Transverse colon (tissue), 4 donors: ENCODE data around the gene OR4Q3. TPM values are rescaled to one million over a fixed set of nuclear protein-coding genes. Genes with fewer than 3 reads are reported as not detected.
"Not testable (repeated sequence)": the region's sequence is repeated elsewhere in the genome, so short reads cannot be mapped to it uniquely, and the experiment has no call there.

ENCODE experiments used
- DNase-seq: peaks from one replicate; pipeline ENCODE4 v3.0.0-alpha.2; 2019
- H3K27ac ChIP-seq, 4 donors: fragments of 200-600 bp; sonication (generic); 2 replicates each; pipeline ENCODE4 v1.5.1; 2016 to 2018; ENCODE audit warnings: inconsistent platforms in 4 of 4
- H3K27me3 ChIP-seq: fragments of 200-600 bp; sonication (generic); 2 replicates; pipeline ENCODE4 v1.5.1; 2017; ENCODE audit warnings: inconsistent platforms
- H3K36me3 ChIP-seq, 4 donors: fragments of 200-600 bp; sonication (generic); 2 replicates each; pipeline ENCODE4 v1.5.1; 2017 to 2019; ENCODE audit warnings: inconsistent platforms in 4 of 4
- H3K4me1 ChIP-seq, 4 donors: fragments of 200-600 bp; sonication (generic); 2 replicates each; pipeline ENCODE4 v1.5.1; 2017 to 2020; ENCODE audit warnings: inconsistent platforms in 4 of 4
- H3K4me3 ChIP-seq, 4 donors: fragments of 200-600 bp; sonication (generic); 1 replicate in 1 of 4; 2 replicates in 3 of 4; pipeline versions ENCODE4 v1.5.1 to v1.6.1; 2017 to 2019; ENCODE audit warnings: inconsistent platforms in 4 of 4
- H3K9me3 ChIP-seq, 2 donors: fragments of 200-600 bp; sonication (generic); 2 replicates each; pipeline ENCODE4 v1.5.1; 2017 to 2019; ENCODE audit warnings: inconsistent platforms in 2 of 2
- CTCF ChIP-seq, 5 experiments: fragments of 200-600 bp in 3 of 5; fragments of 450-650 bp in 2 of 5; sonication (generic) in 3 of 5; IDR thresholded peaks; 1 replicate in 2 of 5; 2 replicates in 3 of 5; pipeline ENCODE4 v1.5.1; 2016 to 2017; ENCODE audit warnings: antibody characterized with exemption in 5 of 5, inconsistent platforms in 3 of 5, mild to moderate bottlenecking in 2 of 5, moderate library complexity in 1 of 5
- EP300 ChIP-seq: sonication (generic); formaldehyde crosslinking; IDR thresholded peaks from one replicate; pipeline ENCODE4 v1.6.1; 2017; ENCODE audit warnings: antibody characterized with exemption, low read depth
- POLR2A ChIP-seq: fragments of 450-650 bp; IDR thresholded peaks from one replicate; pipeline ENCODE4 v1.6.1; 2016; ENCODE audit warnings: antibody characterized with exemption, mild to moderate bottlenecking, moderate library complexity
- POLR2AphosphoS5 ChIP-seq, 3 donors: sonication (generic); formaldehyde crosslinking; IDR thresholded peaks; one replicate each; pipeline ENCODE4 v1.6.1; 2016; ENCODE audit warnings: antibody characterized with exemption in 3 of 3
- WGBS, 2 donors: methylation state at CpG; one replicate each; pipeline ENCODE4 v1.1.5; 2018; ENCODE audit warnings: low coverage in 1 of 2; 5-methylcytosine and 5-hydroxymethylcytosine counted together
- in situ Hi-C, 4 donors: fragments of 200-750 bp; cut with MboI; loops; one replicate each; pipeline versions ENCODE4 v1.15.0 to v1.15.1; 2017; ENCODE audit warnings: low sequenced_read_pairs in 3 of 4, low pct_ligation_motif_present in 1 of 4, low pct_unique_long_range_greater_than_20kb in 1 of 4
- intact Hi-C: fragments of 100-400 bp; cut with DNase I; formaldehyde crosslinking; loops from one replicate; pipeline ENCODE4 v1.15.1; 2023; ENCODE audit warnings: low total_unique reads
- total RNA-seq, 4 donors: library from RNA; depleted of rRNA; stranded (reverse); fragments of >200 nt; gene quantifications; one replicate each; pipeline ENCODE4 v1.1.0, GENCODE V29; 2016

Gene OR4Q3
- total RNA-seq: not detected

- H3K36me3 ChIP-seq: no peaks in the 10 kb centered on the region
- H3K9me3 ChIP-seq: peaks cover 0 to 10% of the 10 kb centered on the region in 2 donors
- no peak for DNase-seq
- 43 to 93% methylated on average over 1 of the region's 1 CpG for WGBS, 2 donors
- H3K4me3 ChIP-seq: no peak within 1 kb of the TSS
- no peaks in the 10 kb centered on the region for H3K27me3 ChIP-seq
- intact Hi-C loops (no loop called here), in situ Hi-C loops (no loop called here)
- TF ChIP-seq POLR2A: no peak
- TF ChIP-seq POLR2AphosphoS5 (IDR thresholded peaks at IDR 0.05): no peak
- TF ChIP-seq CTCF (IDR thresholded peaks at IDR 0.05): no peak
- no peak for TF ChIP-seq EP300
- no peak within 1 kb of the TSS for H3K27ac ChIP-seq
- no peaks in the 10 kb centered on the region for H3K4me1 ChIP-seq
Measured at GRCh38 chr14:19743256-19743655, at the start of gene OR4Q3. Gene OR4Q3, plus strand, starts transcription at chr14:19743571.

DNA sequence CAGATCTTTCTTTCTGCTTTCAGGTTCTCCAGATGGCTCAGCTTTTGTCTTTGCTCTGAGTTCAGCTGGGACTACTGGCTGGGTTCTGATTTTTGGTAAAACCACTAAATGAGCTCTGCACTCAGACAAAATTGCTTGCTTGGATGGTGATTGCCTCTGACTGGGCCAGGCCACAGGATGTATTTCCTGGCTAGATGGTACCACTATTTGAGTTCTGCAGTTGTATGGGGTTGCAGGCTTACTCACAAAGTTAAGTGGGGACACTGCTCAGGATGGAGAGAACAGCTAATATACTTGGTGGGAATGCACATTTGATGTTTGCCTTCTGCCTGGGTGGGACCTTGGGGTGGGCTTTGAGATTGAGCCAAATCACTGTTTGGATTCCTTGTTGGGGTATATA lies 14.0 kb upstream of the OR4Q3 start:
- no peak for DNase-seq
- TF ChIP-seq POLR2AphosphoS5 (IDR thresholded peaks at IDR 0.05): no peak
- no peak for TF ChIP-seq CTCF (IDR thresholded peaks at IDR 0.05)
- no peak for TF ChIP-seq EP300
- TF ChIP-seq POLR2A: no peak
- in situ Hi-C loops (no loop called here), intact Hi-C loops (no loop called here)
- H3K27ac ChIP-seq: no peak overlapping the region
- H3K36me3 ChIP-seq: no peaks in the 10 kb centered on the region
- H3K9me3 ChIP-seq: peaks cover 8 to 35% of the 10 kb centered on the region in 2 donors
- no peaks in the 10 kb centered on the region for H3K4me1 ChIP-seq
- no peak overlapping the region for H3K4me3 ChIP-seq
- no peaks in the 10 kb centered on the region for H3K27me3 ChIP-seq

GRCh38 chr14:19729763-19730162 lies 13.6 kb upstream of the OR4Q3 start:
- Histone ChIP-seq H3K4me1 (no peaks in the 10 kb centered on the region), H3K9me3 (peaks cover 8 to 35% of the 10 kb centered on the region in 2 donors), H3K27me3 (no peaks in the 10 kb centered on the region), H3K27ac (no peak overlapping the region), H3K4me3 (no peak overlapping the region), H3K36me3 (no peaks in the 10 kb centered on the region)
- in situ Hi-C loops: no loop called here
- intact Hi-C loops: no loop called here
- TF ChIP-seq POLR2AphosphoS5 (IDR thresholded peaks at IDR 0.05): no peak
- no peak for TF ChIP-seq POLR2A
- no peak for TF ChIP-seq EP300
- no peak for TF ChIP-seq CTCF (IDR thresholded peaks at IDR 0.05)
- no peak for DNase-seq
- WGBS, 2 donors: 78% methylated on average over 2 of the region's 2 CpGs; no CpG with 5 or more reads in 1 of the 2 donors

GRCh38 chr14:19733893-19734292 lies 9.5 kb upstream of the OR4Q3 start:
- 80 to 84% methylated on average over 3 of the region's 3 CpGs for WGBS, 2 donors
- H3K27me3 ChIP-seq, H3K36me3 ChIP-seq, H3K4me1 ChIP-seq, DNase-seq, H3K9me3 ChIP-seq, H3K4me3 ChIP-seq, H3K27ac ChIP-seq, intact Hi-C loops, in situ Hi-C loops: not testable (repeated sequence)

DNA sequence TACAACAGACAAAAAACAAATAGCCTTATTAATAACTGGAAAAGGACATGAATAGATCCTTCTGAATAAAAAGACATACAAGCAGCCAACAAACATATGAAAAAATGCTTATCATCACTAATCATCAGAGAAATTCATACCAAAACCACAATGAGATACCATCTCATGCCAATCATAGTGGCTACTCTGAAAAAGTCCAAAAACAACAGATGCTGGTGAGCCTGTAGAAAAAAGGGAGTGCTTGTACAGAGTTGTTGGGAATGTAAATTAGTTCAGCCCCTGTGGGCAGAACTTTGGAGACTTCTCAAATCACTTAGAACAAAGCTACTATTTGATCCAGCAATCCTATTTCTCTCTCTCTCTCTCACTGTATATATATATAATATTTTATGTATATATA lies 8.9 kb downstream of the OR4Q3 start:
- H3K27me3 ChIP-seq, in situ Hi-C loops, H3K4me3 ChIP-seq, H3K4me1 ChIP-seq, H3K27ac ChIP-seq, DNase-seq, H3K9me3 ChIP-seq, intact Hi-C loops, H3K36me3 ChIP-seq: not testable (repeated sequence)
